HG02610 (cell line): ENCODE results near the gene COBL.

Source experiments
- ATAC-seq: cut with Tn5 transposase; IDR thresholded peaks from one replicate; pipeline ENCODE4 v1.9.1; 2021; ENCODE audit warnings: mild to moderate bottlenecking, moderate library complexity; ENCODE audit not compliant: unreplicated experiment

Gene COBL

DNA sequence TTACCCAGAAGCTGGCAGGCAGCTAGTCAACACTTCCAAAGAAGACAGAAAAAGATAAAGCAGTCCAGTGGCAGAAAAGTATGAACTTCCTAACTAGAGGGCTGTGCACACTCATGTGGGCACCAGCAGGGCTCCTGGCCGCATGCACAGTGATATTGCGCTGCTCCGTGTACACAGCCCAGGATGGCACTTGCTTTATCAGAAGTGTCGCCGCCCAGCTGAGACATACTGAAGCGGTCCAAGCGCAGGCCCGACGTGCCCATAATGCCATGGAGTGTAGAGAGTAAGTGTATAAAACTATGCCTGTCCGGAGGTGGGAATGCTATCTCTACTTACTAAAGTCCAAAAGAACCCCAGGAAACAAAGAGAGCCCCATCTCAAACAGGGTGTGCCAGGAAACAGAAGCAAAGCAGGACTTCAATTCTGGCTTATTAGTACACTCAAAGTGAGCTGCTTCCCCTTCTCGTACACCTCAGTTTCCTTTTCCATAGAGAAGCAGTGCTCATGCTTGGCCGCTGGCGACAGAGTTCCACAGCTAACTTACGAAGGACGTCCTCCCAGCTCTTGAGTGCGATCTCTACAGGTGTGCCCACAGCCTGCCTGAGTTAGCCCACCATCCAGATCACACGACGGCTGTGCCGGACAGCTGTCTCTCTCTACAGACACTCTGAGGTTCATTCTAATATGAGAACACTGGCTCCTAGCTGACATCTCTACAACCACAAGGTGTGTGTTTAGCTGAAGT is 234.3 kb downstream of the COBL start:
- no peak for ATAC-seq

- no peak for ATAC-seq
Measured at GRCh38 chr7:51081270-51081890, 235.2 kb downstream of the COBL start.

GRCh38 chr7:51080622-51081269 is 235.9 kb downstream of the COBL start:
- no peak for ATAC-seq

DNA sequence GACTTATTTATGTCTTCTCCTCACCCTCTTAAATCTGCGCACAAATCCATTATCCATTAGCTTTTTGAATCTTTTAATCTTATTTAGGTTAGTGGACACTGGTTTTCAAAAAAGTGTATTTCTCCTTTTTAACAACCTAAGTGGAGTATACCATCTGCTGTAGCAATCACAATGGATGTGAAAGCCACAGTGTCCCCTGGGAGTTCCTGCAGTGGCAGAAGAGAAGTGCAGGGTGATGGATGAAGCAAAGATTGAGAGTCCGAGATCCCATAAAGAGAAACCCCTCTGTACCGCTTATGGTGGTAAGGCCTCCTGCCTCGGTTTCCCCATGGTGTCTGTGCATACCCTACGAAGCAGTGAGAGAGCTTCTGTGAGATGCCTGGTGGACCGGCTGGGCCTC is 236.4 kb downstream of the COBL start:
- ATAC-seq, result no peak

DNA sequence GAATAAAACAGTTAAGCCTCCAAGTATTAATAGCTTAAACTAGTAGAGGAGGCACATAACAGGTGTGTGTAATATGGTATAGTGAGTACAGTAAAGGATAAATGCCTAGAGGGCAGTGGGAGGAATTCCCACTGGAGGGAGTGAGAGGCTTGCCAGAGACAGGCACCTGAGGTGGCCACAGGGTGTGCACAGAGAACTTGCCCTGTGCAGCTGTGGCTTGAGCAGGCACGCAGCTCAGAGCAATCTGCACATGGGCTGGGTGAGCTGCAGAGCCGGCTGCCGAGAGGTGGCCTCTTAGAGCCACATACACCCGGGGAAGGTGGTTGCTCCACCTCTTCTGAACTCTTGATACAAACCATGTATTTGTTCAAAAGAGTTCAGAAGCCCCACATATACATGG is 237.1 kb downstream of the COBL start:
- ATAC-seq, result no peak

DNA sequence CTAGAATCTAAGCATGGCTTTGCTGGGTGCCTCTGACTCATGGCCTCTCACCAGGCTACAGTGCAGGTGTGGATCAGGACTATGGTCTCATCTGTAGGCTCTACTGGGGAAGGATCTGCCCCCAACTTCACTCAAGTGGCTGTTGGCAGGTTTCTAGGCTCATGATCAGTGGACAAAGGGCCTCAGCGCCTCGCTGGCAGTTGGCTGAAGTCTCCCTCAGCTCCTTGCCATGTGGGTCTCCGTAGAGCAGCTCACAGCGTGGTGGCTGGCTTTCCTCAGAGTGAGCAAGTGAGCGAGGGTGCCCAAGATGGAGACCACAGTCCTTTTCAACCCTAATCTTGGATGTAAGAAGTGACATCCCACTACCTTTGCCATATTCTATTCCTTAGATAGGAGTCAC is 238.0 kb downstream of the COBL start:
- no peak for ATAC-seq

- no peak for ATAC-seq
Measured at GRCh38 chr7:51077987-51078370, 238.6 kb downstream of the COBL start.

GRCh38 chr7:51077316-51077986 is 239.2 kb downstream of the COBL start:
- ATAC-seq, result no peak

DNA sequence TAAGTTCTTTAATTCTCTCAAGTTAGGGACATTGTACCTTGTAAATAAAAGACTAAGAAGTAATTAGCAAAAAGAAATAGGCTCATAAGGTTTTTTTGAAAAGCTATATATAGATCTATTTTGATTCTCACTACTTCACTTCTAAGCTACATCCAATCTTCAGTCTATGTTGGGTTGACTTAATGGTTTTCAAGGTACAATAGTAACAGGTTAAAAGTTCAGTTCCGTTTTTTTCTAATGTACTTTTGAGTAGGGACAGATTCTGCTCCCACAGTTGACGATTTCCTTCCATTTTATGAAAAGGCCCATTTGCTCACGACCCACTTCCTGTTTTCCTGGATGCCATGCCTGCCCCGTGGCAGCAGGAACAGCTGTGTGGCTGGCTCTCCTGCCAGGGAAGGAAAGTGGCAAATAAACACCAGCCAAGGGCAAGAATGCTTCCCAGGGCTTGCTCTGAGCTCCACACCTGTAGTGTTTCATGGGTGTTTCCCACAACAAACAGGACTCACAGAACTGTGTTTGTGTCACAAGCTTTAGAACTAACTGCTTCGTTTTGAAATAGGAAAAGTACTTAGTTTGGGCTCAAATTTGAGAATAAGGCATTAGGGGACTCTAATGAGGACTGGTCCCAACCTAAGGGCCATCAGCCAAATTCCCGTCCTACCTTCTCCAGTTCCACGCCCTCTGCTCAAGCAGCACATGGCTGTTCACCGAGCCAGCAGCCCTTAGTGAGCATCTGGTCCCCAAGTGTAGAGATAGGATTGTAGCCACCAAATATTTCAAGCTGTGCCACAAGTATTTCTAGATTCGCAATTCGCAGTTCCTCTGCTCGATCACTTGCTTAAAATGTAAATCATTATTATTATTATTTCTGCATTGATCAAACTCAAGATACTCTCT is 240.7 kb downstream of the COBL start:
- no peak for ATAC-seq

- ATAC-seq, result no peak
Measured at GRCh38 chr7:51073171-51073570, 243.4 kb downstream of the COBL start.

DNA sequence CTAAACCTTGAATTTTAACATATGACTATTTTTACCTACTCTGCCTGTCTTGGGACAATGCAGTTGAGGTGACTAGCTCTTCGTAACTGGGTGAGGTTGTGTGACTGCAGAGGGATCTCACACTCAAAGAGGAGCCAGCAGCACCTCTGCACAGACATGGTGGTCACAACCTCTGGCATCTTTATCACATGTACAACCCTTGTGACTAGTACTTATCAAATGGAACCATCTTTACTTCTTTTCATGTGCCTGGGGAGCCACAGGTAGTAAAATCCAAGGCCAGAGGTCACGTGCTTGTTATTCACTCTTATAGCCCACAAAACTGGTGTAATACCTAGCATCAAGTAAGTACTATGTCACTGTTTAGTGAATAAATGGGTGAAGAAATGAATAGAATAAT is 244.3 kb downstream of the COBL start:
- ATAC-seq, result no peak

- ATAC-seq, result no peak
Measured at GRCh38 chr7:51071427-51071826, 245.2 kb downstream of the COBL start.

- ATAC-seq, result no peak
Measured at GRCh38 chr7:51070151-51070550, 246.5 kb downstream of the COBL start.

DNA sequence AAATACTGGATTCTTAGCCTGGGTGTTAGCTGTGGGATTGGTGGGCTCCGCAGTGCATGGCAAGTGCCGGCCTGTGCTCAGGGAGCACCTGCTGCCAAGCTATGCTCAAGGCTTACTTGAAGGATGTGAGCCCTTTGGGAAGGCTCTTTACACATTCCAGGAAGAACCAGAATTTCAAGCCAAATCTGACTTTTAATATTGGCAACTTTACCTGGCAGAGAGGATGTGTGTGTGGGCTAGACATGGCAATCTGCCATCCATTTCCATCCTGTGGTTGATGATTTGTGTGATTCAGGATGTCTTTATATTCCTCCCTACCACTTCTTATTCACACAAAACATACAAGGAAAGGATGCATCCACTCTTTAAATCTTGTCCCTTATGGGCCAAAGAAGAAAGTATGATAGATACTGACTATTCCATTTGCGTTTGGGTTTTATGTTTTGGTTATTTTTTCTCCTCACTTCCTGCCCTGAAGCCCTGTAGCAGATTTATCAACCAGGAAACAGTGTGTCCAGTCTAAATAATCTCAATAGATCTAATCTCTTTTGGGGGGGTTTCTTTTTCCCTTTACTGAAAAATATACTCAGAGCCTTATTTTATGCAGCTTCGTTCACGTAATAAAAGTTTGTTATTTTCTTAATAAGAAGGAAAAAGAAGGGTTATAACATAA is 247.1 kb downstream of the COBL start:
- ATAC-seq, result no peak

- no peak for ATAC-seq
Measured at GRCh38 chr7:51068401-51068800, 248.2 kb downstream of the COBL start.

GRCh38 chr7:51067757-51068156 is 248.9 kb downstream of the COBL start:
- no peak for ATAC-seq

DNA sequence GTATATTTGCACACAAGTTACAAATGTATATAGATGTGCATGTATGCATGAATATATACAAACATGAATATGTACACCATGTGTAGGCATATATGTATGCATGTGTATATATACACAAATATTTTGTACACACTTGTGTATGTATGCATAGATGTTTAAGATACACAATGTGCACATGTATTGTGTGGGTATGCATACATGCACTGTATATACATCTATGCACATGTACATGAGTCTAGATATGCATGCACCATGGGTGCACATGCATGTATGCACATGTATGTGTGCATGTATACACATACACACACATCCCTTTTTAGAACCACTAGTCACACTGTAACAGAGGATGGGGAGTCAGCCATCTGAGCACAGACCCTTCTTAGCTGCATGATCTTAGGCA is 249.4 kb downstream of the COBL start:
- no peak for ATAC-seq

DNA sequence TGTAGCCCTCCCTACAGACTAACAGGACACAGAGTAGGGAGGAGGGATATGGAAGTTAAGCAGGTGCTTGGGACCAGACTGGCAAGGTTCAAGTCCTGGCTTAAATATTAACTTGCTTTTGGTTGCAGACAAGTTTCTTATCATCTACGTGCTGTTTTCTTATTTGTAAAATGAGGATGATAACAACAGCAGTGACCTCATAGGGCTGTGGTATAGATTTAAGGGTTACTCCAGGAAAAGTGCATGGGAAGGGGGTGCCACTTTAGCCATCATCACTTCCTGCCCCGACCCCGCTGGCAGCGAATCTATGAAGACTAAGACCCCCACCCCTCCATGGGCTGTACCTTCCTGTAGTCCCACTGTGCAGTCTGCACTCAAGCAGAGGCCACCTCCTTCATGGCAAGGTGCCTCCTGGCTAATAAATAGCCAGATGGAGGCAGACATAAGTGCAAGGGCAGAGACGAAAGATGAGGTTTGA is 250.2 kb downstream of the COBL start:
- no peak for ATAC-seq

- ATAC-seq, result no peak
Measured at GRCh38 chr7:51065766-51066165, 250.8 kb downstream of the COBL start.

- ATAC-seq, result no peak
Measured at GRCh38 chr7:51064688-51065087, 251.9 kb downstream of the COBL start.
